Measurements from ENCODE around the gene ALDH16A1.
A peak's percentile ranks its signal among the peaks of the same experiment; 100 is the strongest.
"Not testable (repeated sequence)": the region's sequence is repeated elsewhere in the genome, so short reads cannot be mapped to it uniquely, and the experiment has no call there.

ALDH16A1 gene

DNA sequence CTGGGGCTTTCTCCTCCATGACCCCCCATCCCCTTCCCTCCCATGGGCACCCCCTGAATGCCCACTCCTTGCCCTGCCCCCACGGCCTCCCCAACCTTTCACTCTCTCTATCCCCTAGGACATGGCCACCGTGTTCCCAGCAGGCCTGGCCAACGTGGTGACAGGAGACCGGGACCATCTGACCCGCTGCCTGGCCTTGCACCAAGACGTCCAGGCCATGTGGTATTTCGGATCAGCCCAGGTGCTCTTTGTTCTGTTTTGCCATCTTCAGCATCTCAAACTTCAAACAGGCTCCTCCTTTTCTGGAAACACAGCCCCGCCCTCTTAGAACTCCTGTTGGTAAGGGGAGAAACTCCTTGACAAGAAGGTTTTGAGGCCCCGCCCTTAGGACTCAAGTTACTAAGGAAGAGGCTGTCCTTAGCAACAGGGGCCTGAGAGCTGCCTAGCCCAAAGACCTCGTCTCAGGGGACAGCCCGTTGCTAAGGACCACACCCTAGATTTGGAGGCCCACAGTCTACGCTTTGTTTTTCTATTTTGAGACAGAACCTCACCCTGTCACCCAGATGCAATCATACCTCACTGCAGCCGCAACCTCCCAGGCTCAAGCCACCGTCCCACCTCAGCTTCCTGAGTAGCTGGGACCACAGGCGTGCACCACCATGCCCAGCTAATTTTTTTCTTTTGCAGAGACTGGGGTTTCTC is 15.9 kb downstream of the ALDH16A1 start:
- peak; percentile 95 for DNase-seq

- DNase-seq, result peak; percentile 97
These were observed 17.0 kb downstream of the ALDH16A1 start for GRCh38 chr19:49469828-49470614.

GRCh38 chr19:49470615-49470978 is 17.6 kb downstream of the ALDH16A1 start:
- no peak for DNase-seq

DNA sequence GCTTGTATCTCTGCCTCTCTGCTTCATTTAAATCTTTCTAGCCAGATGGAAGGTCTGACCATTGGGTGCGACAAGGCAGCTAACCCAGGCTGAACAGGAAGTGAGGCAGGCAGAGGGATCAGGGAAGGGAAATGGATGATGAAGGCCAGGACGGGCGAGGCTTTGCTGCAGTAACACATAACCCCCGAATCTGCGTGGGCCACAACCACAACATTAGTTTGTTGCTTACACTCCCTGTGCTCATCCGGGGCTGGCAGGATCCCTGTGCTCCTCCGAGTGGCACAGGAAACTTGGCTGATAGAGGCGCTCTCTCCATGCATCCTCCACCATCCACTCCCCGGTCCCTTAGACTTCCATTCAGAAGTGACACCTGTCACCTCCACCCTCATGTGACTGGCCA is 19.9 kb downstream of the ALDH16A1 start:
- DNase-seq, result no peak

DNA sequence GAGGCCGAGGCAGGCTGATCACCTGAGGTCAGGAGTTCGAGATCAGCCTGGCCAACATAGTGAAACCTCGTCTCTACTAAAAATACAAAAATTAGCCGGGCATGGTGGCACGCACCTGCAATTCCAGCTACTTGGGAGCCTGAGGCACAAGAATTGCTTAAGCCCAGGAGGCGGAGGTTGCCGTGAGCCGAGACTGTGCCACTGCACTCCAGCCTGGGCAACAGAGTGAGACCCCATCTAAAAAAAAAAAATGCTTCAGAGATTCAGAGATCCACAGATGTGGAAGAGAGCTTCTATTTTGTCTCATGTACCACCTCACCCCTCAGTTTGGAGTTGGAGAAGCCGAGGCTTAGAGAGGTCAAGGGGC is 20.5 kb downstream of the ALDH16A1 start:
- DNase-seq, result not testable (repeated sequence)

DNA sequence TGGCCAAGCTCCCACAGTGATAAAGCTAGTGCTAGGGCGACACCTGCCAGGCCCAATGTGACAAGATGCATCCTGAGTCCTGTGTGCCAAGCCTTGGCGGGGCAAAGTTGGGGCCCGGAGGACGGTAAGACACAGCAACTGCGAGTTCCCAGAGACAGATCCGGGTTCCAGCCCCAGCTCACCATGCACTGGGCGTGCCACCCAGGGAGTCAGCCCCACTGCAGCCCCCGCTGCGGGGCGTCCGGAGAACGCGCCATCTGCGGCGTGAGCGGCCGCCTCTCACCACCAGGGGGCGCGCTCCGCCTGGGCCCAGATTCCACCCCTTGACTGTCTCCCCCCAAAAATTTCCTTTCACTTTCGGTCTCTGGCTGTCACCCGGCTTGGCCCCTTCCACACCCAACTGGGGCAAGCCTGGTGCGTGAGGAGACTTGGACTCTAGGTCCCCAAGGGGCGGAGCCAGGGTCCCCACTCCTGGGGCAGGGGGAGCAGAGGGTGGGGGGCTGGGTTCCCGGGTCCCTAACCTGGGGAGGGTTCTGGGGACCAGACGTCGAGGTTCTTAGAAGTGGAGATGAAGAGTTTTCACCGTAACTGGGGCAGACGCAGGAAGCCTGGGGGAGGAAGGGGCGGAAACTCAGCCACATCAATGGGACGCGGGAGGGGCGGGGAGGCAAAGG is 21.0 kb downstream of the ALDH16A1 start, which contains the start of gene FLT3LG:
Gene FLT3LG (plus strand): TSS at position 348 of the 674 bp plus-strand sequence. CDS start 425 bp downstream, outside the sequence.
- peak; percentile 82 for DNase-seq

- no peak for DNase-seq
These were observed 21.5 kb downstream of the ALDH16A1 start for GRCh38 chr19:49474542-49474924.

DNA sequence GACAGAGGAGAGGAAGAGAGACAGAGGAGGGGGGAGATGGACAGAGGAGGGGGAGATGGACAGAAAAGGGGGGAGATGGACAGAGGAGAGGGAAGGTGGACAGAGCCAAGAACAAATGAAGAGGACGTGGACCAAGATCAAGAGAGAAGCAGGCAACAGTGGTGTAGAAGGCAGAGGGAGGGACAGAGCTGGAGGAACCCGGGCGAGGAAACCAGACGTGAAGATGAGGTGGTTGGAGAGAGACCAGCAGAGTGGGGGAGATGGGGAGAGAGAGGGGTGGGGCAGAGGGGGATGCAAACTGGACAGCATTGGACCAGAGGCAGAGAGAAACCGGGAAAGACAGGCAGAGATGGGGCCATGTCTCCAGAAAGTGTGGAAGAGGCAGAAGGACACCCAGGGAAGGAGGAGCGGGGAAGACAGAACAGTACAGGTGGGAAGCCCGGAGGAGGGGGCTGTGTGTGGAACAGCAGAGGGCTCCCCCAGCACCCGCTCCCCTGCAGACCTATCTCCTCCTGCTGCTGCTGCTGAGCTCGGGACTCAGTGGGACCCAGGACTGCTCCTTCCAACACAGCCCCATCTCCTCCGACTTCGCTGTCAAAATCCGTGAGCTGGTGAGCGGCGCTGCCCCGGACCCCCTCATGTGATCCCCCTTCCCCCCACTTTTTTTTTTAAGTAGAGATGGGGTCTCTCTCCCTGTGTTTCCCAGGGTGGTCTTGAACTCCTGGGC is 22.3 kb downstream of the ALDH16A1 start:
- DNase-seq, result no peak

GRCh38 chr19:49475995-49476880 is 23.2 kb downstream of the ALDH16A1 start:
- DNase-seq, result peak; percentile 35

GRCh38 chr19:49479975-49480628 is 27.1 kb downstream of the ALDH16A1 start:
- no peak for DNase-seq

- no peak for DNase-seq
These were observed 28.1 kb downstream of the ALDH16A1 start for GRCh38 chr19:49481020-49481683.

- DNase-seq, result no peak
These were observed 33.2 kb downstream of the ALDH16A1 start for GRCh38 chr19:49486232-49486631.

GRCh38 chr19:49486710-49487276 is 33.8 kb downstream of the ALDH16A1 start:
- no peak for DNase-seq

- DNase-seq, result peak; percentile 99
These were observed 34.4 kb downstream of the ALDH16A1 start, which contains the start of gene RPL13A for GRCh38 chr19:49487277-49488045. Gene RPL13A, plus strand, starts transcription at chr19:49487608. Its CDS starts 22 bp downstream, at chr19:49487630.

GRCh38 chr19:49488046-49488862 is 35.2 kb downstream of the ALDH16A1 start:
- no peak for DNase-seq

DNA sequence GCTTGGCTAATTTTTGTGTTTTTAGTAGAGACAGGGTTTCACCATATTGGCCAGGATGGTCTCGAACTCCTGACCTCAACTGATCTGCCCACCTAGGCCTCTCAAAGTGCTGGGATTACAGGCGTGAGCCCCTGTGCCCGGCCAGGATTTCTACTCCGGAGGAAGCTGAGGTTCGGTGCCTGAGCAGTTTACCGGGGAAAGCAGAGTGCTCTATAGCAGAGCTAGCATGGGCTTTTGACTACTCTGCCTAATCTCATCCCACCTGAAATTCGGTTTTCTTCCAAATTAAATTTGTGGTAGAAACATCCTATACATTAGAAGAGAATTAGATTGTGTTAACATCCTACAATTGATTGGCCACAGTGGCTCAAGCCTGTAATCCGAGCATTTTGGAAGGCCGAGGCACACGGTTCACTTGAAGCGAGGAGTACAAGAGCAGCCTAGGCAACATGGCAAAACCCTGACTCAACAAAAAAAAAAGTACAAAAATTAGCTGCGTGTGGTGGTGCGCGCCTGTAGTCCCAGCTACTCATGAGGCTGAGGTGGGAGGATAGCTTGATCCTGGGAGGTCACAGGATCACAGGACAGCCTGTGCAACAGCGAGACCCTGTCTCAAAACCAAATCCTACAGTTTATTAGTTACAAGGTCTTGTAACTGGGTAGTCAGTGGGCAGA is 36.0 kb downstream of the ALDH16A1 start:
- no peak for DNase-seq

- no peak for DNase-seq
These were observed 36.7 kb downstream of the ALDH16A1 start for GRCh38 chr19:49489601-49490167.

Measured in NK-92 treated with Interleukin-12 subunit alpha and Interleukin-12 subunit beta, amount 100 ng/mL, for 24 hours (cell line).